Measurements from ENCODE around the gene ZBTB16. TPM values are rescaled to one million over a fixed set of nuclear protein-coding genes. Genes with fewer than 3 reads are reported as not detected.

ZBTB16 gene
- total and polyA plus RNA-seq, 2 experiments from 2014 or later: 0.29 to 1.4 TPM

DNA sequence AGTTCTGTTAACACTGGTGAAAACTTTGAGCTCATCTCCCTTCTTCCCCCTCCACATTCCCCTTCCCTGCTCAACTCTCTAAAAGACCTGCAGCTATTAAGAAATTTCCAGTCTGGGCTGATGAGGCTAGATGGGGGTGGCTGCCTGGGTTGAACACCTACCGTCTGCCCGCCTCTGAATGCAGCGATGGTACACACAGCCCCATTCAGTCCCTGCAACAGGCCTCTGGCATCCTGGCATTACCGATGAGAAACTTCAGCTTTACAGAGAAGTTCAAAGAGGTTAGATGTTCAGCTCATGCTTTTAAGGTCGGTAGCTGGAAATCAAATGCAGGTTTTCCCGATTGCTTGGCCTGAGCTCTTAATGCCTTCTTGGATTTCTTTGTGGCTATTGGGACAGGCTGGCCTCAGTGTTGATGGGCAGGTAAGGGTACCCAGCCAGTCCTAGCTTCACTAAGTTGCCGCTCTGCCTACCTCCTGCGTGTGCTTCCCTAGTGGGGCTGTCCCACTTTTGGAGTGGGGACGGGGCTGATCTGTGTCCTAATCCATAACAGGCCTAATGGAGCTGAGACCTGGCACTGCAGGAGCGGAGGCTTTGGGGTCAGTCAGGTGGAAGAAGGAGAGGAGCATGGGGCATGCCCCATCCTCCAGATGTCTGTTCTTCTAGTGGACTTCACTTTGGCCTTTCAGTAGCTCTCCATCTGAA, 49.1 kb downstream of the ZBTB16 start (continued):
- TF ChIP-seq, protein P1, sequence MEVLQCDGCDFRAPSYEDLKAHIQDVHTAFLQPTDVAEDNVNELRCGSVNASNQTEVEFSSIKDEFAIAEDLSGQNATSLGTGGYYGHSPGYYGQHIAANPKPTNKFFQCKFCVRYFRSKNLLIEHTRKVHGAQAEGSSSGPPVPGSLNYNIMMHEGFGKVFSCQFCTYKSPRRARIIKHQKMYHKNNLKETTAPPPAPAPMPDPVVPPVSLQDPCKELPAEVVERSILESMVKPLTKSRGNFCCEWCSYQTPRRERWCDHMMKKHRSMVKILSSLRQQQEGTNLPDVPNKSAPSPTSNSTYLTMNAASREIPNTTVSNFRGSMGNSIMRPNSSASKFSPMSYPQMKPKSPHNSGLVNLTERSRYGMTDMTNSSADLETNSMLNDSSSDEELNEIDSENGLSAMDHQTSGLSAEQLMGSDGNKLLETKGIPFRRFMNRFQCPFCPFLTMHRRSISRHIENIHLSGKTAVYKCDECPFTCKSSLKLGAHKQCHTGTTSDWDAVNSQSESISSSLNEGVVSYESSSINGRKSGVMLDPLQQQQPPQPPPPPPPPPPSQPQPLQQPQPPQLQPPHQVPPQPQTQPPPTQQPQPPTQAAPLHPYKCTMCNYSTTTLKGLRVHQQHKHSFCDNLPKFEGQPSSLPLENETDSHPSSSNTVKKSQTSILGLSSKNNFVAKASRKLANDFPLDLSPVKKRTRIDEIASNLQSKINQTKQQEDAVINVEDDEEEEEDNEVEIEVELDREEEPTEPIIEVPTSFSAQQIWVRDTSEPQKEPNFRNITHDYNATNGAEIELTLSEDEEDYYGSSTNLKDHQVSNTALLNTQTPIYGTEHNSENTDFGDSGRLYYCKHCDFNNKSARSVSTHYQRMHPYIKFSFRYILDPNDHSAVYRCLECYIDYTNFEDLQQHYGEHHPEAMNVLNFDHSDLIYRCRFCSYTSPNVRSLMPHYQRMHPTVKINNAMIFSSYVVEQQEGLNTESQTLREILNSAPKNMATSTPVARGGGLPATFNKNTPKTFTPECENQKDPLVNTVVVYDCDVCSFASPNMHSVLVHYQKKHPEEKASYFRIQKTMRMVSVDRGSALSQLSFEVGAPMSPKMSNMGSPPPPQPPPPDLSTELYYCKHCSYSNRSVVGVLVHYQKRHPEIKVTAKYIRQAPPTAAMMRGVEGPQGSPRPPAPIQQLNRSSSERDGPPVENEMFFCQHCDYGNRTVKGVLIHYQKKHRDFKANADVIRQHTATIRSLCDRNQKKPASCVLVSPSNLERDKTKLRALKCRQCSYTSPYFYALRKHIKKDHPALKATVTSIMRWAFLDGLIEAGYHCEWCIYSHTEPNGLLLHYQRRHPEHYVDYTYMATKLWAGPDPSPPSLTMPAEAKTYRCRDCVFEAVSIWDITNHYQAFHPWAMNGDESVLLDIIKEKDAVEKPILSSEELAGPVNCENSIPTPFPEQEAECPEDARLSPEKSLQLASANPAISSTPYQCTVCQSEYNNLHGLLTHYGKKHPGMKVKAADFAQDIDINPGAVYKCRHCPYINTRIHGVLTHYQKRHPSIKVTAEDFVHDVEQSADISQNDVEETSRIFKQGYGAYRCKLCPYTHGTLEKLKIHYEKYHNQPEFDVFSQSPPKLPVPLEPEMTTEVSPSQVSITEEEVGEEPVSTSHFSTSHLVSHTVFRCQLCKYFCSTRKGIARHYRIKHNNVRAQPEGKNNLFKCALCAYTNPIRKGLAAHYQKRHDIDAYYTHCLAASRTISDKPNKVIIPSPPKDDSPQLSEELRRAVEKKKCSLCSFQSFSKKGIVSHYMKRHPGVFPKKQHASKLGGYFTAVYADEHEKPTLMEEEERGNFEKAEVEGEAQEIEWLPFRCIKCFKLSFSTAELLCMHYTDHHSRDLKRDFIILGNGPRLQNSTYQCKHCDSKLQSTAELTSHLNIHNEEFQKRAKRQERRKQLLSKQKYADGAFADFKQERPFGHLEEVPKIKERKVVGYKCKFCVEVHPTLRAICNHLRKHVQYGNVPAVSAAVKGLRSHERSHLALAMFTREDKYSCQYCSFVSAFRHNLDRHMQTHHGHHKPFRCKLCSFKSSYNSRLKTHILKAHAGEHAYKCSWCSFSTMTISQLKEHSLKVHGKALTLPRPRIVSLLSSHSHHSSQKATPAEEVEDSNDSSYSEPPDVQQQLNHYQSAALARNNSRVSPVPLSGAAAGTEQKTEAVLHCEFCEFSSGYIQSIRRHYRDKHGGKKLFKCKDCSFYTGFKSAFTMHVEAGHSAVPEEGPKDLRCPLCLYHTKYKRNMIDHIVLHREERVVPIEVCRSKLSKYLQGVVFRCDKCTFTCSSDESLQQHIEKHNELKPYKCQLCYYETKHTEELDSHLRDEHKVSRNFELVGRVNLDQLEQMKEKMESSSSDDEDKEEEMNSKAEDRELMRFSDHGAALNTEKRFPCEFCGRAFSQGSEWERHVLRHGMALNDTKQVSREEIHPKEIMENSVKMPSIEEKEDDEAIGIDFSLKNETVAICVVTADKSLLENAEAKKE (CRISPR knock-in tag; IDR thresholded peaks at IDR 0.05): no peak

DNA sequence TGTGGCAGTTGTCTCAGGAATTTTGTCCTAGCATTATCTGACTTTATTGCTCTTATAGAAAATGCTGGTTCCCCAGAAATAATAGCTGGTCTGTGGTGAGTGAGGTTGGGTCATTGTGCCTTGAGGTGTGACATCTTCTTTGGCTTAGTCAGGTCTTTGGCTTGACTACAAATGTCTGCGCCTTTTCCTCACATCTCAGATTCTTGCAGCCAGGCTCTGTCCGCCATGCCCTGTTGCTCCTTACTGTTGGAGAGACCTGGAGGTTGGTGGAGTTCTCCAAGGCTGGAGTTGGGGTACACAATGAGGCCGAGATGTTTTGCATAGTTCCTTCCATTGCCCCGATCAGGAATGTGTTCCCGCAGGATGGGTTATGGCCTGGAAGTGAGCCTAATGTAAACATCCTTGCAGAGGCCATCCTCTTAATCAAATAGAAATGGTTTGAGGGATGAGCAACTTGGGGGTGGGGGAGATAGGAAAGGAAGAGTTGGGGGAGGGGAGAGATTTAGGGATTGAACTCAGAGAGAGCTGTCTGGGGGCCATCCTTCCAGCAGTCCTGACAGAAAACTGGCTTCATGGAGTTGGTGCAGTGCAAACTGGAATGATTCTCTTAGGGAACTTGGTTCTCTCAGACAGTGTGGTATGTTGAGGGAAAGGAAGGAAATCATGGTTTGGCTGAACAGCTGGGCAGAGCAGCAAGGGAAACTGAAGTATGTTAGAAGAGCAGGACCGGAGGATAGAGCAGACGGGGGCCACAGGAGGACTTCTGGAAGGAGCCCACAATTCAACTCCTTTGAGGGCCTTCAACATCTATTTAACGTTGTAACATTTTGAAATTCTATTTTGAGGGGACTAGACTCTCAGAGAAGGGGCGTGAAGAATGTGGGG, 49.9 kb downstream of the ZBTB16 start:
- ATAC-seq: no peak
- Histone ChIP-seq H3K4me2 (no peak overlapping the region), H3K27ac (ENCODE audit: low read depth) (no peak overlapping the region), H3K79me2 (replicated peaks; ENCODE audit: insufficient read depth) (no peaks in the 10 kb centered on the region), H3F3A (replicated peaks; ENCODE audit: low read depth) (no peaks in the 10 kb centered on the region), H3K4me1 (ENCODE audit: insufficient read depth) (peaks cover 7% of the 10 kb centered on the region; the same call in 1 of the 2 replicates), H3K36me3 (ENCODE audit: insufficient read depth) (no peaks in the 10 kb centered on the region), H3K4me3 (no peak overlapping the region), H4K20me1 (replicated peaks; ENCODE audit: insufficient read depth) (no peaks in the 10 kb centered on the region), H3K27me3 (ENCODE audit: insufficient read depth) (no peaks in the 10 kb centered on the region), H3K9me2 (ENCODE audit: insufficient read depth) (no peaks in the 10 kb centered on the region), H2AFZ (no peak overlapping the region)
- DNase-seq (ENCODE audit: low spot score): no peak
- TF ChIP-seq, protein P2, sequence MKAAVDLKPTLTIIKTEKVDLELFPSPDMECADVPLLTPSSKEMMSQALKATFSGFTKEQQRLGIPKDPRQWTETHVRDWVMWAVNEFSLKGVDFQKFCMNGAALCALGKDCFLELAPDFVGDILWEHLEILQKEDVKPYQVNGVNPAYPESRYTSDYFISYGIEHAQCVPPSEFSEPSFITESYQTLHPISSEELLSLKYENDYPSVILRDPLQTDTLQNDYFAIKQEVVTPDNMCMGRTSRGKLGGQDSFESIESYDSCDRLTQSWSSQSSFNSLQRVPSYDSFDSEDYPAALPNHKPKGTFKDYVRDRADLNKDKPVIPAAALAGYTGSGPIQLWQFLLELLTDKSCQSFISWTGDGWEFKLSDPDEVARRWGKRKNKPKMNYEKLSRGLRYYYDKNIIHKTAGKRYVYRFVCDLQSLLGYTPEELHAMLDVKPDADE (IDR thresholded peaks at IDR 0.05): no peak
- TF ChIP-seq, protein P3, sequence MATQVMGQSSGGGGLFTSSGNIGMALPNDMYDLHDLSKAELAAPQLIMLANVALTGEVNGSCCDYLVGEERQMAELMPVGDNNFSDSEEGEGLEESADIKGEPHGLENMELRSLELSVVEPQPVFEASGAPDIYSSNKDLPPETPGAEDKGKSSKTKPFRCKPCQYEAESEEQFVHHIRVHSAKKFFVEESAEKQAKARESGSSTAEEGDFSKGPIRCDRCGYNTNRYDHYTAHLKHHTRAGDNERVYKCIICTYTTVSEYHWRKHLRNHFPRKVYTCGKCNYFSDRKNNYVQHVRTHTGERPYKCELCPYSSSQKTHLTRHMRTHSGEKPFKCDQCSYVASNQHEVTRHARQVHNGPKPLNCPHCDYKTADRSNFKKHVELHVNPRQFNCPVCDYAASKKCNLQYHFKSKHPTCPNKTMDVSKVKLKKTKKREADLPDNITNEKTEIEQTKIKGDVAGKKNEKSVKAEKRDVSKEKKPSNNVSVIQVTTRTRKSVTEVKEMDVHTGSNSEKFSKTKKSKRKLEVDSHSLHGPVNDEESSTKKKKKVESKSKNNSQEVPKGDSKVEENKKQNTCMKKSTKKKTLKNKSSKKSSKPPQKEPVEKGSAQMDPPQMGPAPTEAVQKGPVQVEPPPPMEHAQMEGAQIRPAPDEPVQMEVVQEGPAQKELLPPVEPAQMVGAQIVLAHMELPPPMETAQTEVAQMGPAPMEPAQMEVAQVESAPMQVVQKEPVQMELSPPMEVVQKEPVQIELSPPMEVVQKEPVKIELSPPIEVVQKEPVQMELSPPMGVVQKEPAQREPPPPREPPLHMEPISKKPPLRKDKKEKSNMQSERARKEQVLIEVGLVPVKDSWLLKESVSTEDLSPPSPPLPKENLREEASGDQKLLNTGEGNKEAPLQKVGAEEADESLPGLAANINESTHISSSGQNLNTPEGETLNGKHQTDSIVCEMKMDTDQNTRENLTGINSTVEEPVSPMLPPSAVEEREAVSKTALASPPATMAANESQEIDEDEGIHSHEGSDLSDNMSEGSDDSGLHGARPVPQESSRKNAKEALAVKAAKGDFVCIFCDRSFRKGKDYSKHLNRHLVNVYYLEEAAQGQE (IDR thresholded peaks at IDR 0.05; ENCODE audit: unreplicated experiment): no peak
- TF ChIP-seq JUNB (IDR thresholded peaks at IDR 0.05; ENCODE audit: unreplicated experiment) (no peak), ZNF114 (CRISPR knock-in tag; IDR thresholded peaks at IDR 0.05) (no peak), ZNF331 (CRISPR knock-in tag; IDR thresholded peaks at IDR 0.05; ENCODE audit: low read depth) (no peak), NANOG (IDR thresholded peaks at IDR 0.05; ENCODE audit: borderline replicate concordance) (no peak)
- TF ChIP-seq, protein P4, sequence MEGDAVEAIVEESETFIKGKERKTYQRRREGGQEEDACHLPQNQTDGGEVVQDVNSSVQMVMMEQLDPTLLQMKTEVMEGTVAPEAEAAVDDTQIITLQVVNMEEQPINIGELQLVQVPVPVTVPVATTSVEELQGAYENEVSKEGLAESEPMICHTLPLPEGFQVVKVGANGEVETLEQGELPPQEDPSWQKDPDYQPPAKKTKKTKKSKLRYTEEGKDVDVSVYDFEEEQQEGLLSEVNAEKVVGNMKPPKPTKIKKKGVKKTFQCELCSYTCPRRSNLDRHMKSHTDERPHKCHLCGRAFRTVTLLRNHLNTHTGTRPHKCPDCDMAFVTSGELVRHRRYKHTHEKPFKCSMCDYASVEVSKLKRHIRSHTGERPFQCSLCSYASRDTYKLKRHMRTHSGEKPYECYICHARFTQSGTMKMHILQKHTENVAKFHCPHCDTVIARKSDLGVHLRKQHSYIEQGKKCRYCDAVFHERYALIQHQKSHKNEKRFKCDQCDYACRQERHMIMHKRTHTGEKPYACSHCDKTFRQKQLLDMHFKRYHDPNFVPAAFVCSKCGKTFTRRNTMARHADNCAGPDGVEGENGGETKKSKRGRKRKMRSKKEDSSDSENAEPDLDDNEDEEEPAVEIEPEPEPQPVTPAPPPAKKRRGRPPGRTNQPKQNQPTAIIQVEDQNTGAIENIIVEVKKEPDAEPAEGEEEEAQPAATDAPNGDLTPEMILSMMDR (conservative IDR thresholded peaks at IDR 0.05; ENCODE audit: low read depth in 2 of 2): no peak
- Mint-ChIP-seq H3K4me1 (peaks cover 32% of the 10 kb centered on the region), H3K36me3 (ENCODE audit: low read depth) (no peaks in the 10 kb centered on the region), H3K27ac (no peak overlapping the region), H3K9me3 (no peaks in the 10 kb centered on the region), H3K27me3 (ENCODE audit: insufficient read depth, low read depth, poor library complexity) (peaks cover 2% of the 10 kb centered on the region), H3K4me3 (no peak overlapping the region)

All from GM23338 (cell line).